KBM-7 (cell line): Measurements from ENCODE around the gene SENP7.
"Not testable (repeated sequence)": the region's sequence is repeated elsewhere in the genome, so short reads cannot be mapped to it uniquely, and the experiment has no call there.

ENCODE experiments used
- DNase-seq: peaks from one replicate; pipeline ENCODE4 v3.0.0-alpha.2; 2015
- in situ Hi-C: fragments of 300-500 bp; cut with MboI; formaldehyde crosslinking; loops from 2 replicates; pipeline ENCODE4 v1.14.3; 2020; ENCODE audit warnings: low sequenced_read_pairs, low pct_unique_long_range_greater_than_20kb, mixed read lengths

SENP7 gene

DNA sequence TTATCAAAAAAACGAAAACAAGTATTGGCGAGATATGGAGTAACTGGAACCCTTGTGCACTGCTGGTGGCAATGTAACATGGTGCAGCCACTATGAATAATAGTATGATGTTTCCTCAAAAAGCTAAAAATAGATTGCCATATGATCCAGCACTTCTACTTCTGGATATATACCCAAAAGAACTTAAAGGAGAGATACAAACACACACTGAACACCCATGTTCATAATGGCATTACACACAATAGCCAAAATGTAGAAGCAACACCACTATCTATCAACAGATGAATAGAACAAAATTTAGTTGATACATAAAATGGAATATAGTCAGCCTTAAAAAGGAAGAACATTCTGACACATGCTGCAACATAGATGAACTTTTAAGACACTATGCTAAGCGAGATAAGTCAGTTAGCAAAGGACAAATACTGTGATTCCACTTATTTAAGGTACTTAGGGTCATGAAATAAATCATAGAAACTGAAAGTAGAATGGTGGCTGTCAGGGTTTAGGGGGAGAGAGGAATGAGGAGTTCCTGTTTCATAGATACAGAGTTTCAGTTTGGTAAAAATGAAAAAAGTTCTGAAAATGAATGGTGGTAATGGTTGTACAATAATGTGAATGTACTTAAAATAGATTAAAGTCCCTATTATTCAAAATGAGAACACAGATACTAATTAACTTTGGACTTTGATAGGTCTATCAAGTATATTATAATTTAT lies 133.2 kb downstream of the SENP7 start:
- in situ Hi-C loops: no loop called here
- DNase-seq: peak; percentile 45

DNA sequence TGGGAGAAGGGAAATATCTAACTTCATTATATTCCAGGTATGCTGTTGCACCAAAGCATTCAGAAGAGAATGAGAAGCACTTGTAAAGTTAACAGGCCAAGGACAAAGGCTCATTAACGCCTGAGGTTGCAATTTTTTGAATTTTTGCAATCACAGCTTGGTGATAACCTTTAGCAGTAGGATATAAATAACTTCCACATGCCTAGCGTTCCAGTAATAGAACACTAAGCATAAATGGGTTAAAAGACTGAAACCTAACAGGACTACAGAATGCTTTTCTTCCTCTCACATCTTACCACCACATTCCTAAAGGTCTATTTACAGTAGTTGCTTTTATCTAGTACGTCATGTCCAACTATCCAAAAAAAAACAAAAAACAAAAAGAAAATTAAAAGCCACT lies 135.2 kb downstream of the SENP7 start:
- in situ Hi-C loops: no loop called here
- DNase-seq: no peak

GRCh38 chr3:101377209-101377608 lies 135.8 kb downstream of the SENP7 start:
- DNase-seq: no peak
- in situ Hi-C loops: no loop called here

DNA sequence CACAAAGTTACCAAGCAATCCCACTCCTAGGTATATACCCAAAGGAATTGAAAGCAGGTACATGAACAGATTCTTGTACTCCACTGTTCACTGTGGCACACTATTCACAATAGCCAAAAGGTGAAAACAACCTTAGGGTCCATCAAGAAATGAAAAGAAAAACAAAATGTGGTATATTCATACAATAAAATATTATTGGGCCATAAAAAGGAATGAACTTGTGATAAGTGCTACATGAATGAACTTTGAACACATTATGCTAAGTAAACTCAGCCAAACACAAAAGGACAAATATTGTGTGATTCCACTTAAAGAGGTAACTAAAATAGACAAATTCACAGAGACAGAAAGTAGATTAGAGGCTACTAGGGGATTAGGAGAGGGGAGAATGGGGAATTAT lies 137.4 kb downstream of the SENP7 start:
- in situ Hi-C loops: no loop called here
- no peak for DNase-seq

DNA sequence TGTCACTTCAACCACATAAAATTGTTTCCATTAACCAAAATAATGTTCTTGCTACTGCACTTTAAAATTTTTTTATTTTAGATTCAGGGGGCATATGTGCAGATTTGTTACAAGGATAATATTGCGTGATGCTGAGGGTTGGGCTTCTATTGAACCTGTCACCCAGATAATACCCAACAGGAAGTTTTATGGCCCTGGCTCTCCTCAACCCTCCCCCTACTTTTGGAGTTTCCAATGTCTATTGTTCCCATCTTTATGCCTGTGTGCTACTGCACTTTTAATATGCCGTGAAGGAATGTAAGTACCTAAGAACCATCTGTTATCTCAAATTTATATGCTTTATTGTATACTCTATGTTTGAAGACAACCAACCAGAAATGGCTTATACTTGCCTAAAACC lies 150.6 kb downstream of the SENP7 start:
- DNase-seq: no peak
- in situ Hi-C loops: no loop called here

DNA sequence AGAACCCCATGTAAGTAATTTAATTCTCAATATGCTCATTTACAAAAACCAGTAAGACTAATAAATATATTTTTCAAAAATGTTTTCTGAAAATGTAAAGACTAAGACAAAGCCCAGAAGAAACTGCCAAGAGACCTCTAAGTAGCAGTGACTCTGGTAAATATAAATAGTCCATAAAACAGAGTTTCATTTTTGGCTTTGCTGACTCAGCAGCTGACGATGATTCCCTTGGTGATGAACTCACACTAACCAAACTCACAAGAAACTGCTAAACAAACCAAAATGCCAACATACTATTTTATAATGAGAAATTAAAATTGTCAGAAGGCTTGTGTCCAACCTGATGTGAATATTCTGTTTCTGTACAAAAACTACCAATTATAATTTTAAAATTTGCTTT lies 161.2 kb downstream of the SENP7 start:
- in situ Hi-C loops: no loop called here
- no peak for DNase-seq

DNA sequence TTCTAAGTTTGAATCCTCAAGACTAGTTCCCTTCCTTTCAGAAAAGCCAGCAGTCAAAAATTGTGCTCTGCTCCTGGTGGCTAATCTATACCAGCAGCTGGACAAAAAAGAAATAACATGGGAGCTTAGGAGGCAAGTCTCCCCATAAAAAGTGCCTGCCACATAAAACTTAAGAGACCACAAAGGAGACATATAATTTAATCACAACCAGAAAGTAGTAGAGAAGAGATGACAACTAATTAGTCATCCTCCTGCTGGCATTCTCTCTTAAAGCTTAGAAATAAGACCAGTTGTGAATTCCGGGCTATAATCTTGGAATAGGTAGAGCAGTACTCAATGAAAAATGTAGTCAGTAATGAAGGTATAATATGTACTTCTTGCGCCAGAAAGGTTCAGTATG lies 172.4 kb downstream of the SENP7 start:
- DNase-seq: no peak
- in situ Hi-C loops: no loop called here

- in situ Hi-C loops: no loop called here
- DNase-seq: no peak
These were observed 179.1 kb downstream of the SENP7 start for GRCh38 chr3:101333883-101334282.

DNA sequence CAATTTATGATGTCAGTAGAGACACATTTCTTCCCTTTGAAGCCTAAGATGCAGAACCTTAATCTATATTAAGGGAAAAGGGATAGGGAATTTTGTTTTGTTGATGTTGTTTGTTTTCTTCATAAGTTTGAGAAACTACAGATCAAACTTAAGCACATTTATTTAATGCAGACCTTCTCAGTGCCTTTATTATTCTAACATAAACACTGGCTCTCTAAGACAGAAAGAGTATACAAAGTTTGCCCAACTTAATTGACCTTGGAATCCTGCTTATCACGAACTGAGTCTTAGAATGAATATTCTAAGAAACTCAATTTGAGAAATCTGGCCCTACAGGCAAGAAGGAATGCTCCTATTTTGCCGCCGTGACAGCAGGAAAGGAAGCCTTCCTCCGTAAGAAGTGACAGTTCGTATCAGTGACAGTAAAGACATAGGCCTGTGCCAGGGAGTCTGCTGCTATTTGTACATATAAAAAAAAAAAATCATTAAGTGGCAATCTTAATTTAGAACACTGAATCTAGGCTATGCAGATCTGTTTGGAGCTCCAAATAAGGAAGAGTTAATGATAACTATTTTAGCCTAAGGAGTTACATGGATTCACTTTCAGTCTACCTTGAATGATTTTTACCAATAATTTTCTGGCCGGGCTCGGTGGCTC lies 183.9 kb downstream of the SENP7 start:
- in situ Hi-C loops: no loop called here
- DNase-seq: no peak

- in situ Hi-C loops: no loop called here
- no peak for DNase-seq
These were observed 187.4 kb downstream of the SENP7 start for GRCh38 chr3:101325393-101326134.

DNA sequence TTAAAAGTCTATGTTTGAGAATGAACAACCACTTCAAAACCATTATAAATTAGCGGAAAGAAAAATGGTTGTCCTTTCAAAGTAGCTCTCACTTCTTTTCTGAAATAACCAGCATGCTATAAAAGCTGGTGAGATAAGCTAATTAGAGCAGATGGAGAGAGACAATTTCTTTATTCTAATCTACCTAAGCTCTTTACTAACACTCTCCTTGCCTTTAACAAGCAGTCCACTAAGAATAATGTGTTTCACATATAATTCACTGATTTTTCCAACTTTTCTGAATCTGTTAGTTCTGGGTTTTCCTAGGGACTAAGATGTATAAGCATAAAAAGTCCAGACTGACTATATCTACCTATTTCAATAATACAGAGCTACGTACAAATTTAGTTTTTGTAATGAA lies 192.5 kb downstream of the SENP7 start, which contains the start of gene IMPG2:
TSS of gene IMPG2 (minus strand) at position 101 of the 400 bp plus-strand sequence. CDS start 203 bp downstream, outside the sequence.
- no peak for DNase-seq
- in situ Hi-C loops: no loop called here

DNA sequence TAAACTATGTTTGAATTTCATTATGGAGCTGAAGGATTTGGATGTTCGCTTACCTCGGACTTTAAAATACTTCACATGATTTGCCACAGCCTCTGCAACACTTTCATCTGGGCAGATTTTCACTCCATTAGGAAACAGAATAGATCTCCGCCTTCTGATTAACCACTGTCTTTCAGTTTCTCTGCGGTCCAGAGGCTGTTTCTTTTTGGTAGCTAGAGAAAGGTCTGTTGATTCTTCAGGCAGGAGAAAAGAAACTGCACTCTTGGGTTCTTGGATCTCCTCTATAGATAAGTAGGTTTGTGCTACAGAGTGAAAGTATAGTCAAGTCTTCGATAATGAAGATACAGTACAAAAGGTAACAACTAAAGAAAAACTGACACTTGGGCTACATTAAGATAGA lies 193.5 kb downstream of the SENP7 start:
- in situ Hi-C loops: no loop called here

DNA sequence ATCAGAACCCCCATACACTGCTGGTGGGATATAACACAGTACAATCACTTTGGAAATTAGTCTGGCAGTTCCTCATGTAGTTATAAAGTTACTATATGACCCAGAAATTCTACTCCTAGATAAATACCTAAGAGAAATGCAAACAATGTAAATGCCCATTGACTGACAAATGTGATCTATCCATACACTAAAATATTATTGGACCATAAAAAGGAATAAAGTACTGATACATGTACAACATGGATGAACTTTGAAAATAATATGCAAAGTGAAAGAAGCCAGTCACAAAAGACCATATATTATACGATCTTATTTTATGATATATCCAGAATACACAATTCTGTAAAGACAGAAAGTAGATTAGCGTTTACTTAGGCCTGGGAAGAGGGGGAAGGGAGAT lies 200.5 kb downstream of the SENP7 start:
- no peak for DNase-seq
- in situ Hi-C loops: no loop called here

More for the DNA sequence above, 193.5 kb downstream of the SENP7 start:
- DNase-seq: no peak

GRCh38 chr3:101311676-101312075 lies 201.3 kb downstream of the SENP7 start:
- in situ Hi-C loops: no loop called here

GRCh38 chr3:101310978-101311375 lies 202.0 kb downstream of the SENP7 start:
- in situ Hi-C loops: no loop called here
- DNase-seq: no peak

More at GRCh38 chr3:101311676-101312075, 201.3 kb downstream of the SENP7 start:
- DNase-seq: no peak

GRCh38 chr3:101308147-101308772 lies 204.8 kb downstream of the SENP7 start:
- in situ Hi-C loops, DNase-seq: not testable (repeated sequence)

DNA sequence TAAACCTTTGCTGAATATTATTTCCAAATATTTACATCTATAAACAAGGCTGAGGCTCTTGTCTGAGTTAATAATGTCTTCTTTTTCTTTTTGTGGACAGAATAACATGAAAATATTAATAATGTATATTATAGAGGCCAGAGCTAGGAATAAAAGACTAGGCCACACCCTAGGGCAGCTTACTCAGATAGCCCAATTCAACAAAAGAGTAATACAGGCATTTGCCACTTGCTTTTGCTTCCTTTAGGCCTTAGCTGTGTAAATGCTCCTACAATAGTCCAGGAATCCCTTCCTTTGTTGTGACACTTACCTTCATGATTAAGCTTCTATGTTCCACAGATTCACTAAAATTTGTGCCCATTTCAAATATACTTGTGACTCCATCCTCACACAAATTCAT lies 209.2 kb downstream of the SENP7 start:
- no peak for DNase-seq
- in situ Hi-C loops: no loop called here

DNA sequence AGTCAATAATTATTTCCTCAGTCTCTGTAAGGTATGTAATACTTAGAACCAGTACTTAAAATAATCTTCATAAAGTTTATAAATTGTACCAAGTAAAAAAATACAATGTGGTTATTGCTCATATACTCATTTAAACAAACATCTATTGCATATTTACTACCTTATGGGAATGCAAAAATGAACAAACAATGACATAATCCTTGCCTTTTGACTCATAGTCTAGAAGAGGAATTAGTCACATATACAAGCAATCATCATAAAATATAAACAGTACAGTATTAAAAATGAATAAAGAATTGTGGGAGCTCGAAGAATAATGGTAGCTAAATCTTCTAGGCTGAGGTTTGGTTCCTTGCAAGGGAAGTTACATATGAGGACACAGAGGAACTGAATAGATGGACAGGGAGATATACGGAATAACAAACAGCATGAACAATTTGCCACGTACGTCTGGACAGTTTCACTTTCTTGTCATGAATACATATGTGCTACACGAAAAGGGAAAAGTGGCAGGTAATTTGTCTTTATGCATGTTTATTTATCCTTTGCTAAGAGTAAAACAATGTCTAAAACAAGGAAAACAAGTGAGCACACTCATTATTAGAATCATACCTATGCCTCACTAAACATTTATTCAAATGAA lies 209.8 kb downstream of the SENP7 start:
- in situ Hi-C loops: no loop called here
- DNase-seq: no peak

DNA sequence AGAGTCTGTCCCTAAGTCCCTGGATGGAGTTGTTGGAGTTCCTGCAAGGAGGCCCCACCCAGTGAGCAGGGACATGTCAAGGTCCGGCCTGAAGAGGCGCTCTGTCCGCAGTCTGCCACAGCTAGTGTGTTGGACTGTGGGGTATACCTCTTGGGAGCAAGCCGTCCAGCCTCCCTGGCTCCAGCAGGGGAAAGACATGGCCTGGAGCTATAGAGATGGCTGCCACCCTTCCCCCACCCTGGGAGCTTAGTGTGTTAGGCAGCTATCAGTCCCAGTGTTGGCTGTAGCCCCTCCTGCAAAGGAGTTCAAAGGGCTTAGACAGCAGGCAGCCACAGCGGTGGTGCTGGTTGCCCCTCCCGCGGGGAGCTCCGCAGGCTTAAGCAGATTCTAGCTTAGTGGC lies 212.9 kb downstream of the SENP7 start:
- no peak for DNase-seq
- in situ Hi-C loops: no loop called here
